Measurements from ENCODE around the gene CDX2.

CDX2 gene

DNA sequence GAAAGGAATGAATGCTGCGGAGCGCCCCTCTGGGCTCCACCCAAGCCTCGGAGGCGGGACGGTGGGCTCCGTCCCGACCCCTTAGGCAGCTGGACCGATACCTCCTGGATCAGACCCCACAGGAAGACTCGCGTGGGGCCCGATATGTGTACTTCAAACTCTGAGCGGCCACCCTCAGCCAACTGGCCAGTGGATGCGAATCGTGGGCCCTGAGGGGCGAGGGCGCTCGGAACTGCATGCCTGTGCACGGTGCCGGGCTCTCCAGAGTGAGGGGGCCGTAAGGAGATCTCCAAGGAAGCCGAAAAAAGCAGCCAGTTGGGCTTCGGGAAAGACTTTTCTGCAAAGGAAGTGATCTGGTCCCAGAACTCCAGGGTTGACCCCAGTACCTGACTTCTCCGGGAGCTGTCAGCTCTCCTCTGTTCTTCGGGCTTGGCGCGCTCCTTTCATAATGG lies 40.7 kb downstream of the CDX2 start:
- no peak for DNase-seq

DNA sequence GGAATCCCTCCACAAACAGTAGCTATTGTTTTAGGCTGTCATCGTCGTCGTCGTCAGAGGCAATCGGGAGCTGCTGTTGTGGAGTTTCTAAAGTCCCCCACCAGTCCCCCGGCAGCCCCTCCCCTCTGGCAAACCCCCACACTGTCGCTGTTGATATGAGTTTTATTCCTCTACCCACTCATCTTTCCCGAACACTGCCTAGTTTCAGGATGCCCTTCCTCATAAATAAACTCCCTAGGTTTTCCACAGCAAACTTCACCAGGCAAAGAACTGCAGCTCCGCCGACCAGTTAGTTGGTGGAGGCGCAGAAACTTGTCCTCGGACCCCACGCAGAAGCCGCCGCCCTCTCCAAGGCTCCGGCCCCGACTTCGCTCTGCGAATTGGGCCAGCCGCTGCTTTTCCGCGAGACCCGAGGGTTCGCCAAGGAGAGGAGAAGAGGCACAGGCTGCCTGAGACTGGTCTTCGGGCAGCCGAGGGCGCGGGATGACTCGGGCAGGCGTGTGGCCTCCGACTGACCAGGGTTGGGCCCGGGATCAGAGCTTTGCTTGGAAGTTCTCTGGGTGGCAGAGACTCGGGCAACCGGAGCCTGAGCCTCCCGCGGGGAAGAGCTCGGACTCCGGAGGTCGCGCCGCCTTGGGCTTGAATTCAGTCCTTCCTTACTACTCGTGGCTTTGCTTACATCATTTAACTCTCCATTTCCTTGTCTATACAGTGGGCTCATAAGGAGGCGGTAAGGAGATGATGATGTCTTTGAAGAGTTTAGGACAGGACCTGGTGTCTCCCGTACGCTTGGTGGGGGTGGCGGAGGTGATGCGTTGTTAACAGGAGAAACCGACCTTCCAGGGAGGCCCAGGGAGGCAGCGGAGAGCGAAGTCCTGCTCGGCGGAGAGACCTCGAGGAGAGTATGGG lies 41.4 kb downstream of the CDX2 start:
- no peak for DNase-seq

DNA sequence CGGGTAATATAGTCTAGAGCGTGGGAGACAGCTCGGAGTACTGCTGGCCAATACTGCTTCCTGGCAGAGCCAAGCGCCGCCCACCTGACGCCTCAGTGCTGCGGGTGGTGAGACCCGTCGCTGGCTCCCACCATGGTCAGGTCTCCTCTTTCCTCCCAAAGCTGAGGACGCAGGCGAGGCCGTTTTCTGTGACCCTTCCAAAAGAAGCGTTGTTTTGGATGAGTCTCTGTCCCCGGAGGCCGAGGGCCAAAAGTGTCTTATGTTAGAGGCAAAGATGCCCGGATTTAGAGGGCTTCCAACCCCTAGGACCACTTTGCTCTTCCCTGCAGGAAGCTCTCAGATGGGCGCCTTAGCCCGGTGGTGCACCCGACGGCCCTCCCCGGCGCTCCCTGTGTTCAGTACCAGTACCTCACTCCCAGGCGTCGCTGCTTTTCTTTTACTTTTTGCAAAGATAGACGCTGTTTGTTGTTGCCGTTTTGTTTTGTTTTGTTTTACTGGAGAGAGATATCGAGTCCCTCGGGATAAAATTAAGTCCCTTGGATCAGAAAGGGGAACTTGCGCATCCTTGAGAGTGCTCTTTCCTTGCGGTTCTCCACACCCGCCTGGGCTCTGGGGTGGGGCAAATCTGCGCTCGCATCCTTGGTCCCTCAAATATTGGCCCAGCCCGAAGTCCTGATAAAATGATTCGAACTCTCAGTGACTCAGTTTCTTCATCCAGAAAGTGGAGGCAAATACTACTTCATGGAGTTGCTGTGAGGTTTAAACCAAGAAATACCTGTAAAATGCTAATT lies 42.3 kb downstream of the CDX2 start:
- no peak for DNase-seq

DNA sequence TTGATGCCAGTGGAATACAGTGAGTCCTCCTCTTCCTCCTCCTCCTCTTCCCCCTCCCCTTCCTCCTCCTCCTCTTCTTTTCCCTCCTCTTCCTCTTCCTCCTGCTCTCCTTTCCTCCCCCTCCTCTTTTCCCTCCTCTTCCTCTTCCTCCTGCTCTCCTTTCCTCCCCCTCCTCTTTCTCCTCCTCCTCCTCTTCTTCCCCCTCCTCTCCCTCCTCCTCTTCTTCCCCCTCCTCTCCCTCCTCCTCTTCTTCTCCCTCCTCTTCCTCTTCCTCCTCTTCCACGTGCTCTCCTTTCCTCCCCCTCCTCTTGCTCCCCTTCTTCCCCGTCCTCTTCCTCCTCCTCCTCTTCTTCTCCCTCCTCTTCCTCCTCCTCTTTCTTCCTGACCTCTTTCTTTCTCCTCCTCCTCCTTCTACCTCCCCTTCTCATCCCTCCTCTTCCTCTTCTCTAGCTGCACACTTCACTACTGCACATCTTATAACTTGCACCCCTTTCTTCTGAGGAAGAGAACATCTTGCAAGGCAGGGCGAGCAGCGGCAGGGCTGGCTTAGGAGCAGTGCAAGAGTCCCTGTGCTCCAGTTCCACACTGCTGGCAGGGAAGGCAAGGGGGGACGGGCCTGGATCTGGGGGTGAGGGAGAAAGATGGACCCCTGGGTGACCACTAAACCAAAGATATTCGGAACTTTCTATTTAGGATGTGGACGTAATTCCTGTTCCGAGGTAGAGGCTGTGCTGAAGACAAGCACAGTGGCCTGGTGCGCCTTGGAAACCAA lies 43.7 kb downstream of the CDX2 start:
- DNase-seq: no peak

DNA sequence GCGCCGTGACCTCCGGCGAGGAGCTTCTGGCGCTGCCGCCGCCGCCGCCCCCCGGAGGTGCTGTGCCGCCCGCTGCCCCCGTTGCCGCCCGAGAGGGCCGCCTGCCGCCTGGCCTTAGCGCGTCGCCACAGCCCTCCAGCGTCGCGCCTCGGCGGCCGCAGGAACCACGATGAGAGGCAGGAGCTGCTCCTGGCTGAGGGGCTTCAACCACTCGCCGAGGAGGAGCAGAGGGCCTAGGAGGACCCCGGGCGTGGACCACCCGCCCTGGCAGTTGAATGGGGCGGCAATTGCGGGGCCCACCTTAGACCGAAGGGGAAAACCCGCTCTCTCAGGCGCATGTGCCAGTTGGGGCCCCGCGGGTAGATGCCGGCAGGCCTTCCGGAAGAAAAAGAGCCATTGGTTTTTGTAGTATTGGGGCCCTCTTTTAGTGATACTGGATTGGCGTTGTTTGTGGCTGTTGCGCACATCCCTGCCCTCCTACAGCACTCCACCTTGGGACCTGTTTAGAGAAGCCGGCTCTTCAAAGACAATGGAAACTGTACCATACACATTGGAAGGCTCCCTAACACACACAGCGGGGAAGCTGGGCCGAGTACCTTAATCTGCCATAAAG lies 44.5 kb downstream of the CDX2 start:
- DNase-seq: no peak

DNA sequence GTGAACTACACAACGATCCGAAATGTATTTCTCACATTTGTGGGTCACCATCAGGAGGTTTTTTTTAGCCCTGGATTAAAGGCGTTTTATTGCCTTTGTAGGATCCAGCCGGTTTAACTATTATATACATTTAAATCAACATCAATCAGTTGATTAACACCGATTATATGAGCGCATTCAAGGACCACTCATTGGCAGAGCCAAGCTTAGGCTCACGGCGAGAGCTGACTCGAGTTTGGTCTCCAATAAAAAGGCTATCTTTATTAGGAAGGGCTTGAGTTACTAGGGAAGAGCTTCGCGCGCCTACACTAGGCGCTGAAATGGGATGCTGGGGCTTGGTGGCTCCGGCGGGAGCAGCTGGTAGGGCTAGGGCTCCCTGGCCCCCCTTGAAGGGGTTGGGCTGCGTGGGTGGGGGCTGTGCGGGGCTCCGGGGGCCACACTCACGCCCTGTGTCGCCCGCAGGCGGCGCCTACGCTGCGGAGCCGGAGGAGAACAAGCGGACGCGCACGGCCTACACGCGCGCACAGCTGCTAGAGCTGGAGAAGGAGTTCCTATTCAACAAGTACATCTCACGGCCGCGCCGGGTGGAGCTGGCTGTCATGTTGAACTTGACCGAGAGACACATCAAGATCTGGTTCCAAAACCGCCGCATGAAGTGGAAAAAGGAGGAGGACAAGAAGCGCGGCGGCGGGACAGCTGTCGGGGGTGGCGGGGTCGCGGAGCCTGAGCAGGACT lies 45.2 kb downstream of the CDX2 start:
- no peak for DNase-seq

DNA sequence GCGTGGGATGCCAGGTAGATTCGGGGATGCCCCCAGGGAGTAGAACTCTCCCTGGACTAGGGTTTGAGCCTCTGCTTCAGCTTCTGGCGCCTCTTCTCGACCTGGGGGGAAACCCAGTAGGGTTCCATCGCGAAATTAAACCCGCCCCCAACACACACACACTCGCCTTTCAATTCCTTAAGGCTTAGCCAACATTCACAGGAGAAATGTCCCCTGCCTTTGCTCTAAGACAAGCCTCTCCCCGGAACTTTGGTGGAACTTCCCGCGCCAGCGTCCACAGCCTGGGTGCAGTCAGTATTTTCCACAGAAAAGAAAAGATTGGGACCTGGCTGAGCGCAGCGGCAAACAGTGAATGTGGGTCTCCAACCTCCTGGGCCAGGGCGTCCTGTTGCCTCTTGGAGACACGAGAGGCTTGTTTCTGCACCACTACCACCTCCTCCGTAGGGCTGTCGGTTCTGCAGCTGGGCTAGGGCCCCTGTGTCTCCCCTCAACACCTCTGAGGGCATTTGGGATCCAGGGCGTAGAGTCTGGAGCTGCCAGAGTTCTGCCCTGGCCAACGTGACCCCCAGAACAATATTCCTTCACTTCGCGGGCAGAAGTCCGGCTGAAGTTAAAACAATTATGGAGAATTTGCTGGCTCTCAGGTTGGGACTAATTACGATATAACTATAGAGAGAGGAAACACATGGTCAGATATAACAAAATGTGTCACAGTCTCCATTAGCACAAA lies 46.1 kb downstream of the CDX2 start:
- DNase-seq: no peak

DNA sequence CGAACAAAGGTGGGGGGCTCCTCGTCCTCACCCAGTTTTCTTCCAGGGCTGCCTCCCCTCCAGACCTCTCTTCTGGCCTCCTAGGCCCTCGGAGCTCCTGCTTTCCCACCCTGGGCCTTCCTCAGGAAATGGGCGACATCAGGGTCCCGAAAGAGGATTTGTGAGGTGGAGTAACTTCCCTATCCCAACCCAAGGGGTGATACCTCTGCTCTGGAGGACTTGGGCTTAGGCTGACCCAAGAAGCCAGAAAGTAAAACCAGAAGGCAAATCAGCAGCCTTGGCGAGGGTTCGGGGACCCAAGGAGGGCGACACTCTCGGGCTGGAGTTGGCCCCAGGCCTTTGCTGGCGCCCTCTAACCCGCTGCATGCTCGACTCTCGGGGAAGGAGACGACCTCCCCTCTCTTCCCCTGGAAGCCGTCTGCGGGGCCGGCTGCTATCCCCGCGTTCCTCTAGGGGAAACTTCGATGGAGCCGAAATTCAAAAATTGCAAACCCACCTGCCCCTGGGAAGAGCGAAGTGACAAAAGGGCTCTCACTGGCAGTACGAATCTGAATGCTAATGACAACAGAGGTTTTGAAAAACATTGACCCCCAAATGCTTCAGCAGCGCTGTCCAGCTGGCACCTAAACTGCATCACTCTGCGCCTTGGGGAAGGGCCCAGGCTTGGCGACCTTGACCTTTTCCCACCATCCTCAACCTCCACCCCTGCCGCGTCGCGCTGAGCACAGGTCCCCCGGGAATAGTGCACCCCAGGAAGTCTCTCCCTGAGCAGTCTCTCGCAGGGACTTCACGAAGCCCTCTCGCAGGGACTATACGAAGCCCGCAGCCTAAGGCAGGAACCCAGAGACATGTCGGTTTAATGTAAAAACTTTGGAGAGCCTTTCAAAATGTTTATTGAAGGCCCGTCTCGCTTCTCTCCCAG lies 46.9 kb downstream of the CDX2 start:
- no peak for DNase-seq

DNA sequence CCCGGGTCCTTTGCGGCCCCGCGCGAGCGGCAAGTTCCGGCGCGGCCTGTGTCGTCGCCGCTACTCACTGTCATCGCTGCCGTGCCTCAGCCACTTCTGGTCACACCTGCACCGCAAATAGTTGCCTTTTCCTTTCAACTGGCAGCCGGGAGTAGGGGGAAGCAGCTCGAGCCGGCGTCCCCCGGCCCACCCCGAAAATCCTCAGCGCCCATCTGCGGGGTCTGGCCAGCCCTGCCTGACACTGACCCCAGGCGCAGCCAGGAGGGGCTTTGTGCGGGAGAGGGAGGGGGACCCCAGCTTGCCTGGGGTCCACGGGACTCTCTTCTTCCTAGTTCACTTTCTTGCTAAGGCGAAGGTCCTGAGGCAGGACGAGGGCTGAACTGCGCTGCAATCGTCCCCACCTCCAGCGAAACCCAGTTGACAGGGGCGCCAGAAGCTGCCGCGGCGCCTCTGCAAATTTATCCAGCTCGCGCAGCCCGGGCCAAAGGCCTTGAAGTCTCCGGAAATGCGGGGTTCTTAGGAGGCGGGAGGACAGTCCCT lies 47.6 kb downstream of the CDX2 start:
- no peak for DNase-seq

DNA sequence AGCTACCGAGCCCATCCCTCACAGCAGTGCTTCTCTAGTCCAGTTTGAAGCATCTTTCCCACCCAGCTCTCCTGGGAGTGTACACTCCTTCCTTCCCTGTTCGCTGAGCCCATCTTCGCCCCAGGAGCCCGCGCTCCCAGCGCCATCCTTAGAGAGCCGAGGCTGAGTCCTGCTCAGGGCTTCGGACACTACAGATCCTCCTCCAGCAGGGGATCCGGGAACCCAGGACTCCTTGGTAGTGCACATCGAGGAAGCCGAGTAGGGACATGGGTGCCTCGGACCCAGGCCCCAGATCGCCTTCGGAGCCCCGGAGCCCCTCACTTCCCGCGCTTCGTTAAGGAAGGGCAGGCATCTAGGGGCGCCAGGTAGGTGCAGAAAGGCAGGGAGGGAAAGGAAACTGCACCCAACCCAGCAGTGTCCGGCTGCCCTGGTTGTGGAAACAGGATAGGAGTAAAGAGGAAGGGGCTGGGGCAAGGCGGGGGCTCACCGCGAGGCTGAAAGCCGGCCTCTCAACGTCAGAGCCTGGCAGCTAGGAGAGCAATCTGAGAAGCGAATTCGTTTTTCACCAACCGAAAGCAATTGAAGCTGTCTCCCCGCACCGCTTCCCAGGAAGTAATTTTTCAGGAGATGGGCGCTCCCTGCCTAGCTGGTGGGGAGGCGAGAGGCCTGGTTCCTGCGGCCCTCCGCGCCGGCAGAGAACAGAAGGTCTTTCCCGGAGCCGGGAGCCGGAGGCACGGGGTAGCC lies 48.3 kb downstream of the CDX2 start:
- no peak for DNase-seq

DNA sequence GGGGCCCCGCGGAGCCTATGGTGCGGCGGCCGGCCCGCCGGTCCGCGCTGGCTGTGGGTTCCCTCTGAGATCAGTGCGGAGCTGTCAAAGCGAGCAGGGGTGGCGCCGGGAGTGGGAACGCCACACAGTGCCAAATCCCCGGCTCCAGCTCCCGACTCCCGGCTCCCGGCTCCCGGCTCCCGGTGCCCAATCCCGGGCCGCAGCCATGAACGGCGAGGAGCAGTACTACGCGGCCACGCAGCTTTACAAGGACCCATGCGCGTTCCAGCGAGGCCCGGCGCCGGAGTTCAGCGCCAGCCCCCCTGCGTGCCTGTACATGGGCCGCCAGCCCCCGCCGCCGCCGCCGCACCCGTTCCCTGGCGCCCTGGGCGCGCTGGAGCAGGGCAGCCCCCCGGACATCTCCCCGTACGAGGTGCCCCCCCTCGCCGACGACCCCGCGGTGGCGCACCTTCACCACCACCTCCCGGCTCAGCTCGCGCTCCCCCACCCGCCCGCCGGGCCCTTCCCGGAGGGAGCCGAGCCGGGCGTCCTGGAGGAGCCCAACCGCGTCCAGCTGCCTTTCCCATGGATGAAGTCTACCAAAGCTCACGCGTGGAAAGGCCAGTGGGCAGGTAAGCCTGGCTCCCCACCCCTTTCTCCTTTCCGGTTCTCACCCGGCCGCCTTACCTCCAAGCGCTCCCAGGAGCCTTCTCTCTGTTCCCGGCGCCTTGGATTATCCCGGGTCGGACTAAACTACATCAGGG lies 49.0 kb downstream of the CDX2 start, which contains the start of gene PDX1:
Gene PDX1 (plus strand): TSS at position 67 of the 743 bp plus-strand sequence. CDS start 139 bp downstream, at position 206.
- DNase-seq: no peak

DNA sequence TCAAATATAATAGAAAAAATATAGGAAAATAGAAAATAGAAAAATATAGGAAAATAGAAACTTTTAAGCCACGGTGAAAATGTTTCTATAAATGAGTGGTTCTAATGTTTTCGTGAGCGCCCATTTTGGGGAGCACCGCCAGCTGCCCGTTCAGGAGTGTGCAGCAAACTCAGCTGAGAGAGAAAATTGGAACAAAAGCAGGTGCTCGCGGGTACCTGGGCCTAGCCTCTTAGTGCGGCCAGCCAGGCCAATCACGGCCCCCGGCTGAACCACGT lies 49.5 kb downstream of the CDX2 start:
- no peak for DNase-seq

DNA sequence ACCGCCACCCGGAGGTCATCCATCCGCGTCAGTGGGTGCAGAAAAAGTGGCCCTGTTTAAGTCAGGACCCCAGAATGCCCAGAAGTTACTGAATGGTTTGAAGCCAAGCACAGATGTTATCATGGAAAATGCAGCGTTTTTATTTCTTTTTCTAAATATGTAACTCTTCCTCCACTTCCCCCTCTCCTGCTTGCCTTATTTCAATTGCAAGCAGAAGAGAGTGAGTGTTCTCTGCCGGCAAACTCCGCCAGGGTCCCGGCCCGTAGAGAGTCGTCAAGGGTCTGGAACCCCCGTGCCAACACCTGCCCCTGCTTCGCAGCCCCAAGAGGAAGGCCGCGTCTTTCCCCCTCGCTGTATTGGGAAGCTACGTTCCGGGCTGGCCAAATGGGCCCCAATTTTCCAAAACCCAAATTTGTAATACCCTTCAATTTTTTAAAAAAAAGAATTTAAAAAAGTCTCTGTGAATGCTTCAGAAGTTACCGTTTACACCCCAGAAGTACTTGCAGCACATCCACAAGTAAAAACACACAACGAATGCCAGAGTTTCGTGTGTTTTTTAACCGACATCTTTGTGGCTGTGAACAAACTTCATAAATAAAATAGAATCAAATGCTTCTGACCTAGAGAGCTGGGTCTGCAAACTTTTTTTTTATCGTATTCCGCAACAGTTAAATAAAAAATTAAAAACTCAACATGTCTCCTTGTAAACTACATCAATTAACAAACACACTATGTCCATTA lies 50.0 kb downstream of the CDX2 start:
- no peak for DNase-seq

DNA sequence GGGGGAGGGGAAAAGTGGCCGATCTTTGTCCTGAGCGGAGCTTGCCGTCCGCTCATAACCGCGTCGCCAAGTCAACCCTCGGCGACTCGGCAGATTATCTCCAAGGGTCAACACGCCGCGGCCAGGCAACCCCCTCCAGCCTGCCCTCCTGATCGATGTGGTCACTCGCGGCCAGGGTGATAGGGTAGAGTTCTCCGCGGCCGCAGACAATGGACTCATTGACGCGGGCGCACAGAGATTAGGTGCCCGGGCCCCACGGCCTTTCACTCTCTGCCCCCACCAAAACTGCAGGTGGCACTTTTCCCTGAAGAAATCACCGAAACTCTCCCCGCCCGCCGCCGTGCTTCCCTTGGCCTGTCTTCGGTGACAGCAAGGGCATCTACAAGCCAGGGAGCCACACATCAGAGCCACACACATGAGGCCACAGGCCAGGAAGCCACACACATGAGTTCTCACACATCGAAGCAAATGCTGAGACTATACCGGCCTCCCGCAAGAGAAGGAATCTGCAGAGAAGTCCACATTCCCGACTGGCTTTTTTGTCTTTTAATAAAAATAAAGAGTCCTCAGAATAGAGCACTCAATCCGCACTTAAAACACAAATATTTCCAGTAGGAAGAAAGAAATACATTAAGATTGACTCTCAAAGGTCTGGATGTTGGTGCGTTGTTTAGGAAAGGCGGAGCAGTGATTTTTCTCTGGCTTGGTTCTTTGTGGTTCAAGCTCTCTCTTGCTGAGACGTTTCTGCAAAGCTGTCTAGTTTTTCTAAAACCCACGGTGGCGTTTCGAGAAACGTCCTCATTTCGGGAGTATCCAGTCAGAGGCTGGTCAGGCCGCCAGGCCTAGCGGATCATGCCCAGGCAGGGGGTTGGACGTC lies 50.8 kb downstream of the CDX2 start:
- DNase-seq: no peak

DNA sequence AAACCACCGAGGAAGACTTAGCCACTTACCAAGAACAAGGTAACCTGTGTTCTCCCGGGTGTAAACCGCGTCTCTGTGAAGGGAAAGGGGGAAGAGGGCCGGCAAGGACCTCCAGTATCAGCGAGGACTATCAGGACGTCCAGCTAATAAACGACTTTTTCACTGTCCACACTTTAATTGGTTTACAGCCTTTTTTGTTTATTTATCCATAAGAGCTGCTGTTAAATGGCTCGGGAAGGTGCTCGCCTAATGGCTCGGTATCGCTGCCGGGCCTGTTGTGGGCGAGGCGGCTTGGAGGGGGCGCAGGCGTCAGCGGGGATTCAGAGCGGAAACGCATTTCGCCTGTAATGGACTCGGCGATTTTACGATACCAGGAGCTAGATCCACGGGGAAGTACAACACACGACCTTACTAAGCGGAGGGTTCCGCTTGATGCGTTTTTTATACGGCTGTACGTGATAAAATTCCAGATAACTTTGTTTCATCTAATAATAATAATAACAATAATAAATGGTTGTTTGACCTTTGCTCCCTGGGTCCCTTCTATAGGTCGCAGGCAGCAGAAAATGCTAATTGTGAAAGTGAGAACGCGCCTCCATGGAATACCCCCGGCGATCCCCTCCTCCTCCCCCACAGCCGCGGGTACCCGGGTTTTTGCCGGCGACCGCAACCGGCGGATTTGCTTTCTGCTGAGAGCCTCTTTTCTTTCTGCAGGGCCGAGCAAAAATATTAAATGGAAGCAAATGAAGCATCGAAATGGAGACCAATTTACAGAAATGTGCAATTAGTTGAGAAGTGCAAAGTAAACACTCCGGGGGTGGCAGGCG lies 51.8 kb downstream of the CDX2 start:
- DNase-seq: no peak

All from MV-4-11 (cell line).